Mesenchymal stem cell (in vitro differentiated cells and primary cell): Measurements from ENCODE around the gene VAV2.

ENCODE experiments used
- DNase-seq: peaks from one replicate; pipeline ENCODE4 v3.0.0-alpha.2; 2013
- H2AFZ ChIP-seq: one replicate; pipeline ENCODE4 v1.6.1; 2013; ENCODE audit warnings: low read depth, mild to moderate bottlenecking, control low read depth, inconsistent platforms, low read length, moderate library complexity
- H2AK5ac ChIP-seq: 2 replicates; pipeline ENCODE4 v1.6.1; 2013; ENCODE audit warnings: low read length, moderate library complexity, mild to moderate bottlenecking, inconsistent platforms; ENCODE audit not compliant: severe bottlenecking
- H2BK120ac ChIP-seq: one replicate; pipeline ENCODE4 v1.6.1; 2013; ENCODE audit warnings: low read depth, mild to moderate bottlenecking, inconsistent platforms, low read length, moderate library complexity
- H2BK12ac ChIP-seq, 2 experiments: one replicate each; pipeline ENCODE4 v1.6.1; 2013; ENCODE audit warnings: inconsistent platforms in 2 of 2, low read length in 2 of 2, mild to moderate bottlenecking in 2 of 2, moderate library complexity in 2 of 2, control low read depth in 1 of 2
- H2BK15ac ChIP-seq: one replicate; pipeline ENCODE4 v1.6.1; 2013; ENCODE audit warnings: mild to moderate bottlenecking, low read depth, inconsistent platforms; ENCODE audit not compliant: poor library complexity, severe bottlenecking
- H2BK5ac ChIP-seq: 2 replicates; pipeline ENCODE4 v1.6.1; 2013; ENCODE audit warnings: low read depth, mild to moderate bottlenecking, low read length, control low read depth, inconsistent platforms; ENCODE audit not compliant: poor library complexity, severe bottlenecking
- H3K14ac ChIP-seq, 2 experiments: one replicate each; pipeline ENCODE4 v1.6.1; 2013; ENCODE audit warnings: inconsistent platforms in 2 of 2, low read length in 2 of 2, control low read depth in 1 of 2, mild to moderate bottlenecking in 1 of 2, moderate library complexity in 1 of 2
- H3K18ac ChIP-seq, 2 experiments: one replicate each; pipeline ENCODE4 v1.6.1; 2013; ENCODE audit warnings: inconsistent platforms in 2 of 2, low read length in 2 of 2, control low read depth in 1 of 2, low read depth in 1 of 2, mild to moderate bottlenecking in 1 of 2
- H3K23ac ChIP-seq, 2 experiments: one replicate each; pipeline ENCODE4 v1.6.1; 2013; ENCODE audit warnings: inconsistent platforms in 2 of 2, low read length in 2 of 2, mild to moderate bottlenecking in 2 of 2, moderate library complexity in 2 of 2, control low read depth in 1 of 2
- H3K27ac ChIP-seq: 2 replicates; pipeline ENCODE4 v1.5.1; 2013; ENCODE audit warnings: mild to moderate bottlenecking, moderate library complexity, low read length, control low read depth, inconsistent platforms; ENCODE audit not compliant: poor library complexity, severe bottlenecking
- H3K27me3 ChIP-seq, 2 experiments: 2 replicates each; pipeline versions ENCODE4 v1.6.1 to v1.7.0; 2013; ENCODE audit warnings: low read length in 2 of 2, mild to moderate bottlenecking in 2 of 2, moderate library complexity in 2 of 2, control low read depth in 1 of 2, inconsistent platforms in 1 of 2; ENCODE audit not compliant: control insufficient read depth in 1 of 2, insufficient read depth in 1 of 2
- H3K36me3 ChIP-seq, 2 experiments: 2 replicates each; pipeline versions ENCODE4 v1.6.1 to v1.7.0; 2013; ENCODE audit warnings: low read length in 2 of 2, control low read depth in 1 of 2, inconsistent platforms in 1 of 2, low read depth in 1 of 2, mild to moderate bottlenecking in 1 of 2; ENCODE audit not compliant: insufficient read depth in 2 of 2, control insufficient read depth in 1 of 2
- H3K4ac ChIP-seq, 2 experiments: one replicate each; pipeline ENCODE4 v1.6.1; 2013; ENCODE audit warnings: inconsistent platforms in 2 of 2, low read length in 2 of 2, mild to moderate bottlenecking in 2 of 2, moderate library complexity in 2 of 2, control low read depth in 1 of 2, low read depth in 1 of 2
- H3K4me1 ChIP-seq: 2 replicates; pipeline ENCODE4 v1.6.1; 2013; ENCODE audit warnings: low read depth, low read length, control low read depth; ENCODE audit not compliant: control insufficient read depth, insufficient read depth
- H3K4me2 ChIP-seq: 2 replicates; pipeline ENCODE4 v1.6.1; 2013; ENCODE audit warnings: low read length, mild to moderate bottlenecking, inconsistent platforms; ENCODE audit not compliant: poor library complexity, severe bottlenecking
- H3K4me3 ChIP-seq, 2 experiments: 2 replicates each; pipeline versions ENCODE4 v1.5.1 to v1.7.0; 2013; ENCODE audit warnings: low read length in 2 of 2, mild to moderate bottlenecking in 2 of 2, control low read depth in 1 of 2, low read depth in 1 of 2; ENCODE audit not compliant: insufficient read depth in 1 of 2
- H3K79me1 ChIP-seq: replicated peaks from 2 replicates; pipeline ENCODE4 v1.6.1; 2013; ENCODE audit warnings: mild to moderate bottlenecking, control low read depth, low read length, inconsistent platforms; ENCODE audit not compliant: poor library complexity, severe bottlenecking
- H3K9ac ChIP-seq: 2 replicates; pipeline ENCODE4 v1.7.0; 2013; ENCODE audit warnings: mild to moderate bottlenecking, low read length, moderate library complexity
- H3K9me3 ChIP-seq: 2 replicates; pipeline ENCODE4 v1.7.0; 2013; ENCODE audit warnings: mild to moderate bottlenecking, low read length; ENCODE audit not compliant: control insufficient read depth
- H4K8ac ChIP-seq: one replicate; pipeline ENCODE4 v1.6.1; 2013; ENCODE audit warnings: inconsistent platforms, mild to moderate bottlenecking, low read length, moderate library complexity
- H4K91ac ChIP-seq: one replicate; pipeline ENCODE4 v1.6.1; 2013; ENCODE audit warnings: mild to moderate bottlenecking, low read length, inconsistent platforms
- WGBS: methylation state at CpG from one replicate; pipeline ENCODE4 v1.1.7; 2013; ENCODE audit warnings: mixed read lengths; 5-methylcytosine and 5-hydroxymethylcytosine counted together

Gene VAV2

DNA sequence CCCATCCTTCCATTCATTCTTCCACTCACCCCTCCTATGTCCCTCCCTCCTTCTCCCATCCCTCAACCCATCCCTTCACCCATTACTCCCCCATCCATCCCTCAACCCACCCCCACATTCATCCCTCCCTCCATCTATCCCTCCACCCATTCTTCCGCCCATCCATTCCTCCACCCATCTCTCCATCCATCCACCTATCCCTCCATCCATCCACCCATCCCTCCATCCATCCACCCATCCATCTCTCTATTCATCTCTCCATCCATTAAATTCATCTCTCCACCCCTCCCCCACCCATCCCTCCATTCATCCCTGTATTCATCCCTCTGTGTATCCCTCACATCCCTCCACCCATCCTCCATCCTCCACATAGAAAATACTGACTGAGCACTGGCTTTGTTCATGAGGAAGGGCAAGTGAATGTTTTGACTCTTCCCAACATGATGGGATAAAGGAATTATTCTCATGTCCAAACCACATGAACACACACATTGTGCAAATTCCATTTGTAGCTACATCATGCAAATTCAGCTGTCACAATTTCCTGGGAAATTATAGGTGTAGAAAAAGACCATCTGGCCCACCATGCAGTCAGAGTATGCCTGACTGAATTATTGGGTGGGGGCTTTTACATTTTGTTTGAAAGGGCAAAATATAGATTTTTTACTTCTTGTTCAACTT lies 6.9 kb upstream of the VAV2 start:
- Histone ChIP-seq H2BK120ac (no peak overlapping the region), H3K27me3 (peaks cover 3 to 48% of the 10 kb centered on the region in 2 experiments), H2BK15ac (no peak overlapping the region), H3K4me1 (peaks cover 20% of the 10 kb centered on the region), H3K4me3 (no peak overlapping the region), H2BK5ac (no peak overlapping the region), H3K18ac (no peak overlapping the region), H3K4me2 (no peak overlapping the region), H3K14ac (no peak overlapping the region), H4K91ac (no peak overlapping the region), H3K9me3 (no peaks in the 10 kb centered on the region), H3K23ac (no peak overlapping the region), H4K8ac (no peak overlapping the region), H3K9ac (no peak overlapping the region), H3K4ac (no peak overlapping the region), H3K79me1 (peaks cover 4% of the 10 kb centered on the region), H3K36me3 (no peaks in the 10 kb centered on the region), H2AK5ac (no peak overlapping the region), H2BK12ac (no peak overlapping the region), H3K27ac (no peak overlapping the region), H2AFZ (no peak overlapping the region)
- no peak for DNase-seq
- 91% methylated on average over 1 of the region's 1 CpG for WGBS

DNA sequence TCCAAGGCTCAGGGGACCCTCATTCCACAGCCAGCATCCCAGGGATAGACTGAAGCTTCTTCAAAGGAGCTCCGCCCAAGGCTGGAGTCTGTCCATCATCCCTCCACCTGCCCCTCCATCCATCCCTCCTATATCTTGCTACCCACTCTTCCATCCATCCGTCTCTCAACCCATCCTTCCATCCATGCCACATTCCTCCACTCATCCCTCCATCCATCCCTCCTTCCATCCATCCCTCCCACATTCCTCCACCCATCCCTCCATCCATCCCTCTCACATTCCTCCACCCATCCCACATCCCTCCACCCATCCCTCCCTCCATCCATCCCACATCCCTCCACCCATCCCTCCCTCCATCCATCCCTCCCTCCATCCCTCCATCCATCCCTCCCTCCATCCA lies 5.5 kb upstream of the VAV2 start:
- no peak overlapping the region for H2AK5ac ChIP-seq
- no peak overlapping the region for H2AFZ ChIP-seq
- no peak overlapping the region for H3K27ac ChIP-seq
- H2BK15ac ChIP-seq, result no peak overlapping the region
- H3K23ac ChIP-seq, result no peak overlapping the region
- H4K8ac ChIP-seq, result no peak overlapping the region
- H3K4me1 ChIP-seq, result peaks cover 29% of the 10 kb centered on the region
- H3K9me3 ChIP-seq, result no peaks in the 10 kb centered on the region
- no peak overlapping the region for H3K18ac ChIP-seq
- no peak overlapping the region for H3K4me3 ChIP-seq
- no peak overlapping the region for H2BK120ac ChIP-seq
- H2BK12ac ChIP-seq, result no peak overlapping the region
- H3K4ac ChIP-seq, result no peak overlapping the region
- no peak for DNase-seq
- WGBS, result 94% methylated on average over 2 of the region's 2 CpGs
- peaks cover 9% of the 10 kb centered on the region for H3K79me1 ChIP-seq
- H3K27me3 ChIP-seq, result peaks cover 3 to 38% of the 10 kb centered on the region in 2 experiments
- no peak overlapping the region for H3K9ac ChIP-seq
- no peaks in the 10 kb centered on the region for H3K36me3 ChIP-seq
- H2BK5ac ChIP-seq, result no peak overlapping the region
- no peak overlapping the region for H3K4me2 ChIP-seq
- H4K91ac ChIP-seq, result no peak overlapping the region
- H3K14ac ChIP-seq, result no peak overlapping the region

GRCh38 chr9:133996531-133997520 lies 4.7 kb upstream of the VAV2 start:
- Histone ChIP-seq H4K8ac (no peak overlapping the region), H3K9ac (no peak overlapping the region), H3K4me1 (peaks cover 29% of the 10 kb centered on the region), H3K14ac (no peak overlapping the region), H3K36me3 (no peaks in the 10 kb centered on the region), H3K27me3 (peaks cover 3 to 33% of the 10 kb centered on the region in 2 experiments), H2BK120ac (no peak overlapping the region), H3K9me3 (no peaks in the 10 kb centered on the region), H3K4me2 (no peak overlapping the region), H3K18ac (no peak overlapping the region), H2BK5ac (no peak overlapping the region), H2AK5ac (no peak overlapping the region), H3K79me1 (peaks cover 9% of the 10 kb centered on the region), H3K4ac (no peak overlapping the region), H2BK12ac (no peak overlapping the region), H4K91ac (no peak overlapping the region), H2BK15ac (no peak overlapping the region), H3K4me3 (no peak overlapping the region), H2AFZ (no peak overlapping the region), H3K23ac (no peak overlapping the region), H3K27ac (no peak overlapping the region)
- 77% methylated on average over 24 of the region's 24 CpGs for WGBS
- no peak for DNase-seq
